Spleen (tissue), 7 donors: ENCODE data around the gene C10orf105.
A peak's percentile ranks its signal among the peaks of the same experiment; 100 is the strongest.

Experiments used
- CTCF ChIP-seq, 11 experiments: fragments of 200-600 bp in 7 of 11; fragments of 450-650 bp in 4 of 11; sonication (generic) in 4 of 11; IDR thresholded peaks in 8 of 11; conservative IDR thresholded peaks in 3 of 11; 1 replicate in 7 of 11; 2 replicates in 4 of 11; pipeline versions ENCODE4 v1.4.0 to v1.8.0; 2016 to 2021; ENCODE audit warnings: antibody characterized with exemption in 11 of 11, inconsistent platforms in 4 of 11, mild to moderate bottlenecking in 1 of 11
- POLR2A ChIP-seq, 3 donors: fragments of 450-650 bp; IDR thresholded peaks; one replicate each; pipeline ENCODE4 v1.5.1; 2017; ENCODE audit warnings: antibody characterized with exemption in 3 of 3, mild to moderate bottlenecking in 1 of 3
- POLR2AphosphoS5 ChIP-seq, 3 donors: sonication (generic); formaldehyde crosslinking; IDR thresholded peaks; one replicate each; pipeline ENCODE4 v1.5.1; 2017; ENCODE audit warnings: antibody characterized with exemption in 3 of 3
- donor health status: DM: no; HTN: no; CAD: no; lungs with moderate emphysema.
- donor health status: DM: no; HTN: no; CAD: no.
- donor health status: DM: no; HTN: no; CAD: no.

DNA sequence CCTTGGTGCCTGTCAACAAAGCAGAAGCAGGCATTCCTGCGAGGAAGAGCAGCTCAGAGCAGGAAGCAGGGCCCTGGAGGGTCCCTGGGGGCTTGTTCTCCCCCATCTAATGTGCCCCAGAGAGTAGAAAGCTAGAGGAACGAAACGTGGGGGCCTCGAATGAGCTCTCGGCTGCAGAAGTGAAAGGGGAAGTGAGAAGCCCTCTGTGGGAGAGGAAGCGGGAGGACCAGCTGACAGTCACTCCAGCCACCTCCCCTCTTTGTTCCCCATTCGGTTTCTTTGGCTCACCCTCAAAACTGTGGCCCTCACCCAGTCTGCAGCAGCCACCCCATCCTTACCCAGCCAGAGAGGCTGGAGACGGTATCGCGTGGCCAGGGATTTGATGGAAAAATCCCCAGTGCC is 25.0 kb downstream of the C10orf105 start:
- TF ChIP-seq CTCF (IDR thresholded peaks at IDR 0.05 in 8 of 11, conservative IDR thresholded peaks at IDR 0.05 in 3 of 11) (peak in 1 of 11 experiments; percentile 32), POLR2A (IDR thresholded peaks at IDR 0.05) (no peak), POLR2AphosphoS5 (IDR thresholded peaks at IDR 0.05) (peak; percentile 48 to 83 (median 73))
